H1 (cell line): ENCODE data around the gene NDUFAB1. TPM values are rescaled to one million over a fixed set of nuclear protein-coding genes. Genes with fewer than 3 reads are reported as not detected.

Experiments used
- CTCF ChIA-PET: fragments of 300-600 bp; sonication (Branson Sonifier 250); formaldehyde crosslinking; loops from one replicate; lab custom pipeline; 2021; ENCODE audit not compliant: partially characterized antibody; lab: Charles Lee
- POLR2A ChIA-PET: fragments of 300-600 bp; sonication (Branson Sonifier 250); formaldehyde crosslinking; loops from one replicate; lab custom pipeline; 2021; ENCODE audit warnings: inconsistent platforms; ENCODE audit not compliant: partially characterized antibody; lab: Charles Lee
- DNase-seq, 2 experiments: peaks; one replicate each; pipeline versions ENCODE4 v3.0.0 to v3.0.0-alpha.2; 2010 to 2022; ENCODE audit warnings: low spot score in 2 of 2, low read depth in 1 of 2, mixed read lengths in 1 of 2
- FAIRE-seq: peaks from 2 replicates; lab custom pipeline; 2011; peaks lifted over from hg19 to GRCh38; lab: Jason Lieb, UNC
- H2AFZ ChIP-seq: 2 replicates; pipeline ENCODE4 v1.8.1; 2012; ENCODE audit warnings: low read length, inconsistent platforms
- H2AK5ac ChIP-seq: 2 replicates; pipeline ENCODE4 v1.6.1; 2013; ENCODE audit warnings: low read depth, low read length
- H2BK120ac ChIP-seq: replicated peaks from 2 replicates; pipeline ENCODE3; 2013; ENCODE audit warnings: low read depth, low read length, inconsistent platforms
- H2BK12ac ChIP-seq: 2 replicates; pipeline ENCODE4 v1.6.1; 2013; ENCODE audit warnings: low read depth, low read length
- H2BK15ac ChIP-seq: 2 replicates; pipeline ENCODE4 v1.6.1; 2013; ENCODE audit warnings: low read length
- H2BK20ac ChIP-seq: 2 replicates; pipeline ENCODE4 v1.6.1; 2013; ENCODE audit warnings: low read length
- H2BK5ac ChIP-seq: 2 replicates; pipeline ENCODE4 v1.6.1; 2013; ENCODE audit warnings: low read depth, low read length
- H3K14ac ChIP-seq: 2 replicates; pipeline ENCODE4 v1.6.1; 2013; ENCODE audit warnings: inconsistent platforms; ENCODE audit not compliant: insufficient read length
- H3K18ac ChIP-seq: 2 replicates; pipeline ENCODE4 v1.6.1; 2013; ENCODE audit warnings: low read length; ENCODE audit errors: extremely low read depth
- H3K23ac ChIP-seq: 2 replicates; pipeline ENCODE4 v1.6.1; 2013; ENCODE audit warnings: inconsistent platforms; ENCODE audit not compliant: insufficient read length
- H3K23me2 ChIP-seq: 2 replicates; pipeline ENCODE4 v1.6.1; 2013; ENCODE audit warnings: low read depth, low read length
- H3K27ac ChIP-seq: 2 replicates; pipeline ENCODE4 v1.6.1; 2011; ENCODE audit warnings: low read depth, low read length, inconsistent platforms
- H3K27me3 ChIP-seq, 4 experiments: replicated peaks in 1 of 4; 1 replicate in 1 of 4; 2 replicates in 3 of 4; pipeline versions ENCODE4 v1.6.1 to v1.8.1; 2011 to 2013; ENCODE audit warnings: low read length in 3 of 4, mild to moderate bottlenecking in 3 of 4, inconsistent platforms in 2 of 4, mixed read lengths in 2 of 4, moderate library complexity in 1 of 4; ENCODE audit not compliant: control insufficient read depth in 3 of 4, insufficient read depth in 3 of 4; ENCODE audit errors: extremely low read depth in 1 of 4
- H3K36me3 ChIP-seq, 4 experiments: 2 replicates each; pipeline versions ENCODE4 v1.6.1 to v1.8.1; 2011 to 2013; ENCODE audit warnings: mild to moderate bottlenecking in 4 of 4, low read length in 3 of 4, moderate library complexity in 2 of 4, control low read depth in 1 of 4, inconsistent platforms in 1 of 4; ENCODE audit not compliant: insufficient read depth in 4 of 4, control insufficient read depth in 2 of 4
- H3K4ac ChIP-seq: replicated peaks from 2 replicates; pipeline ENCODE3; 2013; ENCODE audit warnings: low read length, low read depth, mixed read lengths, inconsistent platforms; ENCODE audit not compliant: insufficient read length
- H3K4me1 ChIP-seq, 4 experiments: replicated peaks in 1 of 4; 1 replicate in 1 of 4; 2 replicates in 3 of 4; pipeline versions ENCODE4 v1.6.1 to v1.8.1; 2011 to 2013; ENCODE audit warnings: low read length in 3 of 4, inconsistent platforms in 2 of 4, mixed read lengths in 1 of 4; ENCODE audit not compliant: insufficient read depth in 4 of 4, control insufficient read depth in 3 of 4
- H3K4me2 ChIP-seq, 2 experiments: 2 replicates each; pipeline versions ENCODE4 v1.6.1 to v1.8.1; 2011 to 2013; ENCODE audit warnings: low read depth in 2 of 2, low read length in 2 of 2, control low read depth in 1 of 2, inconsistent platforms in 1 of 2, mild to moderate bottlenecking in 1 of 2; ENCODE audit not compliant: insufficient read depth in 1 of 2
- H3K4me3 ChIP-seq, 4 experiments: fragments of 200-600, 300-600 bp in 1 of 4; sonication (generic), shearing (Covaris generic), sonication (Bioruptor Twin) in 1 of 4; 2 replicates each; pipeline versions ENCODE4 v1.5.1 to v1.8.1; 2011 to 2016; ENCODE audit warnings: low read length in 4 of 4, low read depth in 3 of 4, control low read depth in 2 of 4, inconsistent platforms in 2 of 4, mild to moderate bottlenecking in 2 of 4, mixed read lengths in 1 of 4, moderate library complexity in 1 of 4; ENCODE audit not compliant: insufficient read depth in 2 of 4; ENCODE audit errors: extremely low read depth in 1 of 4
- H3K56ac ChIP-seq: replicated peaks from 2 replicates; pipeline ENCODE3; 2013; ENCODE audit warnings: low read depth, mild to moderate bottlenecking, mixed read lengths, low read length, inconsistent platforms; ENCODE audit not compliant: insufficient read length
- H3K79me1 ChIP-seq: 2 replicates; pipeline ENCODE4 v1.6.1; 2013; ENCODE audit warnings: low read depth, low read length, control low read depth
- H3K79me2 ChIP-seq, 2 experiments: 2 replicates each; pipeline versions ENCODE4 v1.6.1 to v1.8.1; 2012 to 2013; ENCODE audit warnings: low read length in 2 of 2, mild to moderate bottlenecking in 2 of 2, inconsistent platforms in 1 of 2; ENCODE audit not compliant: insufficient read depth in 2 of 2, control insufficient read depth in 1 of 2
- H3K9ac ChIP-seq, 4 experiments: replicated peaks in 1 of 4; 1 replicate in 1 of 4; 2 replicates in 3 of 4; pipeline versions ENCODE4 v1.6.1 to v1.8.1; 2011 to 2013; ENCODE audit warnings: low read depth in 3 of 4, low read length in 3 of 4, control low read depth in 2 of 4, mild to moderate bottlenecking in 2 of 4, moderate library complexity in 2 of 4, inconsistent platforms in 1 of 4; ENCODE audit errors: extremely low read depth in 1 of 4
- H3K9me3 ChIP-seq, 2 experiments: 2 replicates each; pipeline versions ENCODE4 v1.6.1 to v1.8.1; 2012 to 2013; ENCODE audit warnings: mild to moderate bottlenecking in 2 of 2, moderate library complexity in 2 of 2, control low read depth in 1 of 2, inconsistent platforms in 1 of 2, low read depth in 1 of 2, low read length in 1 of 2, mixed read lengths in 1 of 2; ENCODE audit not compliant: insufficient read depth in 2 of 2
- H4K20me1 ChIP-seq, 2 experiments: replicated peaks in 1 of 2; 2 replicates each; pipeline versions ENCODE3 to v1.8.1; 2011 to 2013; ENCODE audit warnings: inconsistent platforms in 2 of 2, low read length in 2 of 2, mild to moderate bottlenecking in 1 of 2; ENCODE audit not compliant: insufficient read depth in 2 of 2, control insufficient read depth in 1 of 2
- H4K5ac ChIP-seq: 2 replicates; pipeline ENCODE4 v1.6.1; 2013; ENCODE audit warnings: low read length, low read depth, mixed read lengths, inconsistent platforms; ENCODE audit not compliant: insufficient read length
- H4K8ac ChIP-seq: 2 replicates; pipeline ENCODE4 v1.8.0; 2013; ENCODE audit warnings: mild to moderate bottlenecking, moderate library complexity, low read length, inconsistent platforms; ENCODE audit not compliant: insufficient read depth; ENCODE audit errors: extremely low read depth
- H4K91ac ChIP-seq: replicated peaks from 2 replicates; pipeline ENCODE3; 2013; ENCODE audit warnings: low read length, mixed read lengths, inconsistent platforms; ENCODE audit not compliant: insufficient read length
- CTBP2 ChIP-seq: IDR thresholded peaks from 2 replicates; pipeline ENCODE4 v1.7.0; 2011; ENCODE audit warnings: borderline replicate concordance, mild to moderate bottlenecking, moderate library complexity, mixed read lengths, low read length; ENCODE audit not compliant: insufficient read depth, insufficient read length
- WGBS, 2 experiments: shearing (Covaris generic) in 1 of 2; methylation state at CpG; one replicate each; pipeline versions ENCODE4 v1.1.6 to v1.1.7; 2013 to 2015; ENCODE audit warnings: low lambda C conversion rate in 2 of 2, mixed read lengths in 2 of 2, inconsistent platforms in 1 of 2, low coverage in 1 of 2, missing lambda C conversion rate in 1 of 2; ENCODE audit not compliant: insufficient replicate concordance in 2 of 2, insufficient coverage in 1 of 2, insufficient read length in 1 of 2; ENCODE audit errors: extremely low coverage in 1 of 2, missing lambda C conversion rate in 1 of 2; 5-methylcytosine and 5-hydroxymethylcytosine counted together
- polyA plus RNA-seq, 7 experiments: library from polyadenylated mRNA; depleted of rRNA in 3 of 7; stranded (reverse) in 5 of 7; unstranded in 2 of 7; fragments of >200 nt in 5 of 7; fragments of 200-250 nt in 2 of 7; gene quantifications; 1 replicate in 5 of 7; 2 replicates in 1 of 7; 4 replicates in 1 of 7; pipeline versions ENCODE4 v1.2.1 to v1.2.3, GENCODE V29; 2011 to 2013; ENCODE audit warnings: missing spikeins in 2 of 7, mixed read lengths in 2 of 7
- total RNA-seq: library from RNA; stranded (reverse); fragmentation: NEBNext Ultra II Directional; extraction: Animal tissue kit (Norgen Biotek cat#: 25700); gene quantifications from 2 replicates; pipeline ENCODE4 v1.2.1, GENCODE V29; 2021

NDUFAB1 gene
- total and polyA plus RNA-seq, 2 of the 8 experiments (the other 6 are each of a cell fraction or from before 2014, with no cell fraction given): 135 to 294 TPM

DNA sequence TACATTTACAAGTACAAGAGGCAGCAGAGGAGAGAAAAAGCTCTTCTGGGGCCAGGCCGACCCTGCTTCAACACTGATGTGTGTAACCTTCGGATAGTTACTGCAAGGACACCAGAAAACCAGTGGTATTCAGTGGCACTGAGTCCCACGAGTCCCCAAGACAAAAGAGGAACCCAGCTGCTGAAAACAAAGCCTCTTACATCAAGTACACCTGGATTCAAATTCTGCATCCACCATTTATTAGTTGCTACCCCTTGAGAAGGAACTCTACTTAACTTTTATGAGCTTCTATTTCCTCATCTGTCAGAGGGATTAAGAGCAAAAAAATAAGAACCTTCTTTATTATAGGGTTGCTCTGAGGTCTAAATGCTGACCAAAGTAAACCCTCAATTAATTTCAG, 41.6 kb downstream of the NDUFAB1 start:
- Histone ChIP-seq H4K8ac (no peak overlapping the region), H3K9me3 (no peaks in the 10 kb centered on the region), H2BK15ac (no peak overlapping the region), H2BK20ac (no peak overlapping the region), H3K27ac (no peak overlapping the region), H3K27me3 (no peaks in the 10 kb centered on the region), H3K23ac (no peak overlapping the region), H3K4me1 (no peaks in the 10 kb centered on the region; a peak in 1 of 7 replicates), H4K91ac (no peak overlapping the region), H2BK5ac (no peak overlapping the region), H3K18ac (no peak overlapping the region), H3K4me2 (no peak overlapping the region), H3K4me3 (no peak overlapping the region), H3K56ac (no peak overlapping the region), H2BK12ac (no peak overlapping the region), H3K4ac (no peak overlapping the region), H3K9ac (no peak overlapping the region), H3K14ac (no peak overlapping the region), H3K36me3 (peaks cover 20 to 36% (median 28%) of the 10 kb centered on the region in 4 experiments), H2AFZ (no peak overlapping the region), H3K79me1 (no peaks in the 10 kb centered on the region; the same call in 1 of the 2 replicates), H2AK5ac (no peak overlapping the region), H3K79me2 (peaks cover 0 to 42% of the 10 kb centered on the region in 2 experiments; a peak in 3 of 4 replicates), H4K20me1 (peaks cover 0 to 4% of the 10 kb centered on the region in 2 experiments), H2BK120ac (no peak overlapping the region), H3K23me2 (no peaks in the 10 kb centered on the region), H4K5ac (no peak overlapping the region)
- FAIRE-seq (no peak), DNase-seq (no peak)
- POLR2A ChIA-PET: interaction anchor here (0.6 to 3.7 kb wide), 5 partner anchors 10 to 86 kb away, joined by 3 to 9 read pairs (median 4); no protein-coding TSS in a partner anchor
- CTCF ChIA-PET: interaction anchor here (1.0 to 1.7 kb wide), 3 partner anchors 13 to 334 kb away, joined by 3 read pairs; no protein-coding TSS in a partner anchor
- WGBS, 2 experiments: 81% methylated on average over 3 of the region's 3 CpGs; no CpG with 5 or more reads in 1 of the 2 experiments
- TF ChIP-seq CTBP2: no peak
